ENCODE results near the gene TSPO.

TSPO gene

GRCh38 chr22:43159484-43160178, 8.3 kb downstream of the TSPO start:
- DNase-seq, result no peak

- DNase-seq, result no peak
Observed at GRCh38 chr22:43160497-43161126, 9.3 kb downstream of the TSPO start.

- no peak for DNase-seq
Observed at GRCh38 chr22:43162412-43163150, 11.2 kb downstream of the TSPO start.

- no peak for DNase-seq
Observed at GRCh38 chr22:43163241-43163795, 12.0 kb downstream of the TSPO start.

- DNase-seq, result no peak
Observed at GRCh38 chr22:43164636-43165035, 13.3 kb downstream of the TSPO start.

GRCh38 chr22:43166132-43166930, 15.0 kb downstream of the TSPO start:
- no peak for DNase-seq

- no peak for DNase-seq
Observed at GRCh38 chr22:43167001-43167589, 15.7 kb downstream of the TSPO start.

- DNase-seq, result no peak
Observed at GRCh38 chr22:43168471-43169309, 17.3 kb downstream of the TSPO start.

- DNase-seq, result no peak
Observed at GRCh38 chr22:43169310-43170130, 18.2 kb downstream of the TSPO start.

GRCh38 chr22:43170131-43170480, 18.7 kb downstream of the TSPO start:
- no peak for DNase-seq

- no peak for DNase-seq
Observed at GRCh38 chr22:43171019-43171491, 19.7 kb downstream of the TSPO start.

- DNase-seq, result no peak
Observed at GRCh38 chr22:43171607-43172006, 20.2 kb downstream of the TSPO start.

- no peak for DNase-seq
Observed at GRCh38 chr22:43172191-43172590, 20.8 kb downstream of the TSPO start.

- no peak for DNase-seq
Observed at GRCh38 chr22:43173566-43173965, 22.2 kb downstream of the TSPO start.

GRCh38 chr22:43173976-43174720, 22.8 kb downstream of the TSPO start:
- no peak for DNase-seq

- no peak for DNase-seq
Observed at GRCh38 chr22:43174941-43175531, 23.7 kb downstream of the TSPO start.

GRCh38 chr22:43176090-43176489, 24.7 kb downstream of the TSPO start:
- no peak for DNase-seq

- DNase-seq, result no peak
Observed at GRCh38 chr22:43177479-43177878, 26.1 kb downstream of the TSPO start.

- DNase-seq, result no peak
Observed at GRCh38 chr22:43179146-43179910, 28.0 kb downstream of the TSPO start.
